ENCODE data around the gene GIPR.

DNA sequence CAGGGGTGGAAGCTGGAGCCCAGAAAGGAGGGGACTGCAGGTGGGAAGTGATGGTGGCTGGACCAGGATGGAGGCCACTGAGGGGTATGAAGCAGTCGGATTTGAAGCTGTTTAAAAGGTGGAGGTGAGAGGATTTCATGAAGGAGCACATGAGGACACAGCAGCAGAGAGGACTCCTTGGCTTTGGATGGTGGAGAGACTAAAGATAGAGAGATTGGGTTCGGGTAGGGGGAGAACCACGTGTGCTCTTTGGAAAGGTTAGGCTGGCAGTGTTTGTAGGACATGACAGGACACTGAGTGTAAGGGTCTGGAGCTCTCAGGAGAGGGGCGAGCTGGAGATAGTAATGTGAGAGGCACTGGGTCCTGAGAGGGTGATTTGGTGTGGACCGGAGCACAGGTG is 14.9 kb downstream of the GIPR start:
- TF ChIP-seq, protein P1, sequence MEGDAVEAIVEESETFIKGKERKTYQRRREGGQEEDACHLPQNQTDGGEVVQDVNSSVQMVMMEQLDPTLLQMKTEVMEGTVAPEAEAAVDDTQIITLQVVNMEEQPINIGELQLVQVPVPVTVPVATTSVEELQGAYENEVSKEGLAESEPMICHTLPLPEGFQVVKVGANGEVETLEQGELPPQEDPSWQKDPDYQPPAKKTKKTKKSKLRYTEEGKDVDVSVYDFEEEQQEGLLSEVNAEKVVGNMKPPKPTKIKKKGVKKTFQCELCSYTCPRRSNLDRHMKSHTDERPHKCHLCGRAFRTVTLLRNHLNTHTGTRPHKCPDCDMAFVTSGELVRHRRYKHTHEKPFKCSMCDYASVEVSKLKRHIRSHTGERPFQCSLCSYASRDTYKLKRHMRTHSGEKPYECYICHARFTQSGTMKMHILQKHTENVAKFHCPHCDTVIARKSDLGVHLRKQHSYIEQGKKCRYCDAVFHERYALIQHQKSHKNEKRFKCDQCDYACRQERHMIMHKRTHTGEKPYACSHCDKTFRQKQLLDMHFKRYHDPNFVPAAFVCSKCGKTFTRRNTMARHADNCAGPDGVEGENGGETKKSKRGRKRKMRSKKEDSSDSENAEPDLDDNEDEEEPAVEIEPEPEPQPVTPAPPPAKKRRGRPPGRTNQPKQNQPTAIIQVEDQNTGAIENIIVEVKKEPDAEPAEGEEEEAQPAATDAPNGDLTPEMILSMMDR (IDR thresholded peaks at IDR 0.05), result no peak
- TF ChIP-seq POLR2A (IDR thresholded peaks at IDR 0.05), result no peak

Measured in thyroid gland (tissue), 4 donors.